ENCODE measurements around the gene TNNT3.

- TF ChIP-seq, protein P1, sequence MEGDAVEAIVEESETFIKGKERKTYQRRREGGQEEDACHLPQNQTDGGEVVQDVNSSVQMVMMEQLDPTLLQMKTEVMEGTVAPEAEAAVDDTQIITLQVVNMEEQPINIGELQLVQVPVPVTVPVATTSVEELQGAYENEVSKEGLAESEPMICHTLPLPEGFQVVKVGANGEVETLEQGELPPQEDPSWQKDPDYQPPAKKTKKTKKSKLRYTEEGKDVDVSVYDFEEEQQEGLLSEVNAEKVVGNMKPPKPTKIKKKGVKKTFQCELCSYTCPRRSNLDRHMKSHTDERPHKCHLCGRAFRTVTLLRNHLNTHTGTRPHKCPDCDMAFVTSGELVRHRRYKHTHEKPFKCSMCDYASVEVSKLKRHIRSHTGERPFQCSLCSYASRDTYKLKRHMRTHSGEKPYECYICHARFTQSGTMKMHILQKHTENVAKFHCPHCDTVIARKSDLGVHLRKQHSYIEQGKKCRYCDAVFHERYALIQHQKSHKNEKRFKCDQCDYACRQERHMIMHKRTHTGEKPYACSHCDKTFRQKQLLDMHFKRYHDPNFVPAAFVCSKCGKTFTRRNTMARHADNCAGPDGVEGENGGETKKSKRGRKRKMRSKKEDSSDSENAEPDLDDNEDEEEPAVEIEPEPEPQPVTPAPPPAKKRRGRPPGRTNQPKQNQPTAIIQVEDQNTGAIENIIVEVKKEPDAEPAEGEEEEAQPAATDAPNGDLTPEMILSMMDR (conservative IDR thresholded peaks at IDR 0.05; ENCODE audit: low read depth, low read length), result no peak
- TF ChIP-seq EZH2phosphoT487 (IDR thresholded peaks at IDR 0.05; ENCODE audit: borderline replicate concordance, low read length), result no peak
- TF ChIP-seq EZH2 (IDR thresholded peaks at IDR 0.05; ENCODE audit: low read length, unreplicated experiment), result no peak
Observed at GRCh38 chr11:1889941-1890855, 29.3 kb upstream of the TNNT3 start.
